ENCODE results near the gene MACROH2A2.
"Not testable (repeated sequence)": the region's sequence is repeated elsewhere in the genome, so short reads cannot be mapped to it uniquely, and the experiment has no call there.

The MACROH2A2 gene

DNA sequence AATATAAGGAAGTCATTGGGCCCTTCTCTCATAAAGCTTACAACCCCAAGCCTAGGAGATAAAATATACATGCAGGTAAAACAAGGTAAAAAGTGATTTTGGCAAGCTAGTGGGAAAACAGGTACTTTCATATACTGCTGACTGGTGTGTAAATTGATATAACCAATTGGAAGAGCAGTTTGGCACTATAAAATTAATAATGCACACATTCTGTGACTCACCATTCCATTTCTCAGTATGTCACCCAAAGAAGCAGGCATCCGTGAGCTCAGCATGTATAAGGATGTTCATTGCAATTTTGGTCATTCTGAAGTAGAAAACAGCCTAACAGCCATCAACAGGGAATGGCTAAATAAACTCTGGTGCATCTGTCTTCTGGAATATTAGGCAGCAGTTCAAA is 2.9 kb downstream of the MACROH2A2 start:
- peaks cover 9% of the 10 kb centered on the region for H3K4me1 Mint-ChIP-seq
- no peak for DNase-seq
- H3K27me3 Mint-ChIP-seq: peaks cover 50% of the 10 kb centered on the region
- no peaks in the 10 kb centered on the region for H3K9me3 Mint-ChIP-seq
- no peak overlapping the region for H3K27ac Mint-ChIP-seq
- H3K4me3 Mint-ChIP-seq: no peak overlapping the region
- ATAC-seq: no peak

DNA sequence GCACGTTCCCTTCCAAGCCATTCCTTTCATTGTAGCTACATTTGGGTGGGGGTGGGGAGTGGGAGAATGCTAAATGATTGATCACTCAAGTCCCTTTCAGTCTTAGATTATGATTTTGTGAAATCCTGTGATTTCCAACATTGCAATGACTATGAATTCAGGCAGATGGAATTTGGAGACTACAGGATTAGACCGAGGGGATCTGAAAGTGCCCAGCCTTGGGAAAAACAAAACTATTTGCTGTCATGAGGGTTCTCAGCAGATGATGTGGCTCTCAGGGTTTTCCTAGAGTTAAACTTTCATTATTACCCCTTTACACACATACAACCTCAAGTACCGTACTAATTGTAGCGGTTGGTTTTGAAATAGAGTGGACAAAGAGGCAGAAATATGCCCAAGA is 4.7 kb downstream of the MACROH2A2 start:
- no peak overlapping the region for H3K27ac Mint-ChIP-seq
- no peaks in the 10 kb centered on the region for H3K9me3 Mint-ChIP-seq
- DNase-seq: no peak
- ATAC-seq: no peak
- H3K27me3 Mint-ChIP-seq: peaks cover 32% of the 10 kb centered on the region
- H3K4me1 Mint-ChIP-seq: peaks cover 6% of the 10 kb centered on the region
- no peak overlapping the region for H3K4me3 Mint-ChIP-seq

DNA sequence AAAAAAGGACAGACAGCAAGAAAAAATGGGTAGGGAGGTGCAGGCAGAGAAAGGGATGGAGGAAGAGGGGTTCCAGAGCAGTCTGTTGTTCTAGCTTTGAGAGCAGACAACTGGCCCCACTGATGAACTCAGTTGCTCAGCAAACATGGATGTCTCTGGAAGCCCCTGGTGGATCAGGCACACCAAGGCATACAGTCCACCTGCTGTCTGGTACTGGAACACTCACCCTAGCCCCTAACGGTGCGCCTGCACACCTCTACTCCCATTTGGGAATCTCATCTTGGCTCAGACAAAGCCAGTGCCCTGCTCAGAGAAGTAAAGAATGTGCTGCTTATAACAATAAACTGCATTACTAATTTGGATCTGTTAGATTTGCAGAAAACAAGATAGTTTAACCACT is 7.7 kb downstream of the MACROH2A2 start:
- Mint-ChIP-seq H3K9me3 (no peaks in the 10 kb centered on the region), H3K27me3 (peaks cover 4% of the 10 kb centered on the region), H3K27ac (peak overlapping the region; percentile 86 to 88), H3K4me3 (no peak overlapping the region), H3K4me1 (no peaks in the 10 kb centered on the region)
- no peak for DNase-seq
- no peak for ATAC-seq

DNA sequence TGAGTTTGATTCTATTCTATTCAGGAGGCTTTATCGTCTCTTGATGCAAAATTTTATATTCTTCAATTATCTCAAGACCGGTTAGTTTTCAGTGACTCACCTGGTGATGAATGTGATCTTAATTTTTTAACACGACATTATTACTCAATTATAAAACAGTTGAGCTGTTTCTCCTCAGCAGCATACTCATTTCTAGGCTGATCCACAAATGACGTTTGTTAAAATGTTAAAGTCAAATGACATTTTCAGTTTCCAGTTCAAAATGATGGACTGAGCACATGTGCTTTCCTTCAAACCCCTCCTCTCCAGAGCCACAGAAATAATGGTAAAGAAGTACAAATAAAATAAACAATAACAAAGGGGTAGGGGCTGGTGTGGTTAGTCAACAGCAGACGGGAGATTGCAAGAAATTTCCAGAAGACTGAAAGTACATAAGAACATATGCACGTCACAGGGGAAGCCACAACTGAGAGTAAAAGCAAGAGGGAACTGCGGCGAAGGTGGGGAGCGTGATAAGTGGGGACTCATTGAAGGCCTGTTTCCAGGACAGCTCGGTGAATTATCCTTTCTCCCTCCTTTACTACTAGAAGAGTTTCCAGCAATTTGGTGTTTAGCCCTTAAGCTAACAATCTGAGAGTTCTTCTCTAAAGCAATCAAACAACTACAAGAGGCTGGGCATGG is 10.9 kb downstream of the MACROH2A2 start:
- Mint-ChIP-seq H3K4me1 (no peaks in the 10 kb centered on the region), H3K27me3 (no peaks in the 10 kb centered on the region), H3K27ac (no peak overlapping the region), H3K9me3 (no peaks in the 10 kb centered on the region), H3K4me3 (no peak overlapping the region)
- no peak for DNase-seq
- ATAC-seq: no peak

DNA sequence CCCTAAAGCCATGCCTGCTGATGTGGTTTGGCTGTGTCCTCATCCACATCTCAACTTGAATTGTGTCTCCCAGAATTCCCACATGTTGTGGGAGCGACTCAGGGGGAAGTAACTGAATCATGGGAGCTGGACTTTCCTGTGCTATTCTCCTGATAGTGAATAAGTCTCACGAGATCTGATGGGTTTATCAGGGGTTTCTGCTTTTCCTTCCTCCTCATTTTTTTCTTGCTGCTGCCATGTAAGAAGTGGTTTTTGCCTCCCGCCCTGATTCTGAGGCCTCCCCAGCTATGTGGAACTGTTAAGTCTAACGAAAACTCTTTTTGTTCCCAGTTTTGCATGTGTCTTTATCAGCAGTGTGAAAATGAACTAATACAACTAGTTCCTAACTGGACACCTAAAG is 11.8 kb downstream of the MACROH2A2 start:
- ATAC-seq: no peak
- Mint-ChIP-seq H3K27ac (peak overlapping the region in 1 of 2 donors; percentile 72), H3K4me3 (no peak overlapping the region), H3K9me3 (no peaks in the 10 kb centered on the region), H3K4me1 (no peaks in the 10 kb centered on the region), H3K27me3 (no peaks in the 10 kb centered on the region)
- no peak for DNase-seq

DNA sequence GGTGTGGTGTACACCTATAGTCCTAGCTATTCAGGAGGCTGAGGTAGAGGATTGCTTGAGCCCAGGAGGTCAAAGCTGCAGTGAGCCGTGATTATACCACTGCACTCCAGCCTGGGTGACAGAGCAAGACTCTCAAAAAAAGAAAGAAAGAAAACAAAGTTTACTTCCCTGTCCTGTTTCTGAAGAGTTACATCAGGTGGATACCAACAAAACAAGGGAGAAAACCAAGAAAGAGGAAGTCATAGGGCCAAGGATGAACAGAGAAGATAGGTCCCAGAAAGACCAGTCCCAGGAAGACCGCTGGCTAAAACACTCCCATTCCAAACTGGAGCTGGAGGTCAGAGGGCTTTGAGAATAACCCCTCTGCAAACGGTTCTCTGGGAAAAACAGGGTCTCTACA is 13.5 kb downstream of the MACROH2A2 start:
- H3K4me3 Mint-ChIP-seq: no peak overlapping the region
- H3K27me3 Mint-ChIP-seq: no peaks in the 10 kb centered on the region
- ATAC-seq: no peak

DNA sequence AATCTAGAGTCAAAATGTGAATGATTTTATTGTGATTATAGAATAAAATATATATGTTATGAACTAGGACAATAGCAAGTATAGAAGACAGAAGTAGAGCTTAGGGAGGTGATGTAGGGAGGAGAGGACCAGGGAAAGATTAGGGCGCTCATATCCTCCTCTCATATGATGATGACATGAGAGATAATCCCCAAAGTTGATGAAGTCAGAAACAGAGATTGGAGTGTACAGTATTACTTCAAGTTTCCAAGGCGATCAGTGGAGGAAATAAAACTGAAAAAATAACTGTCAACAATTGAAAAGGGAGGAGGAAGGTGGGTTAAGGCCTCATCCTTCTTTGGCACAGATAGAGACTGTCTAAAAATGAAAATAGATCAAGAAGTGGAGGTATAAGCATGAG is 14.9 kb downstream of the MACROH2A2 start:
- no peak overlapping the region for H3K4me3 Mint-ChIP-seq

More for the DNA sequence above, 13.5 kb downstream of the MACROH2A2 start:
- DNase-seq: no peak
- no peak overlapping the region for H3K27ac Mint-ChIP-seq
- H3K9me3 Mint-ChIP-seq: no peaks in the 10 kb centered on the region
- H3K4me1 Mint-ChIP-seq: no peaks in the 10 kb centered on the region

DNA sequence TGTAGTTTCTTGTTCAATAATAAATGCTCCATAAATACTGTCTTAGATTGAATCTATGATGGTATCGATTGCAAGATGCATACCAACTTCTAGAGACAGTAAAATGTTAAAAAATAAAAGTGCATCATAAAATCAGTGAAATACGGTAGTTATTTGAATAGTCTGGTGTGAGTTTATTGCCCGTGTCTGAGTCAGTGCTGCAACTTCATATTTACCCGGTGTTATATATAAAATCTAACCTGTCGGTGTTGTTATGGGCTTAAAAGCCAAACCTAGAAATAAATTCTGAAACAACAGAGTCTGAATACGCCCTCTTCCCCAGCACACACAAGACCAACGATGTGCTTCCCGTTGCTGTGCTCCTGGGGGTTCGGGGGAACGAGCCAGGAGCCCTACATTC is 16.3 kb downstream of the MACROH2A2 start:
- DNase-seq (no peak), ATAC-seq (no peak)
- Mint-ChIP-seq H3K4me3 (no peak overlapping the region), H3K27ac (no peak overlapping the region), H3K9me3 (no peaks in the 10 kb centered on the region), H3K27me3 (no peaks in the 10 kb centered on the region), H3K4me1 (no peaks in the 10 kb centered on the region)

More for the DNA sequence above, 14.9 kb downstream of the MACROH2A2 start:
- H3K9me3 Mint-ChIP-seq: no peaks in the 10 kb centered on the region
- H3K4me1 Mint-ChIP-seq: no peaks in the 10 kb centered on the region
- ATAC-seq (no peak), DNase-seq (no peak)
- no peaks in the 10 kb centered on the region for H3K27me3 Mint-ChIP-seq
- H3K27ac Mint-ChIP-seq: no peak overlapping the region

DNA sequence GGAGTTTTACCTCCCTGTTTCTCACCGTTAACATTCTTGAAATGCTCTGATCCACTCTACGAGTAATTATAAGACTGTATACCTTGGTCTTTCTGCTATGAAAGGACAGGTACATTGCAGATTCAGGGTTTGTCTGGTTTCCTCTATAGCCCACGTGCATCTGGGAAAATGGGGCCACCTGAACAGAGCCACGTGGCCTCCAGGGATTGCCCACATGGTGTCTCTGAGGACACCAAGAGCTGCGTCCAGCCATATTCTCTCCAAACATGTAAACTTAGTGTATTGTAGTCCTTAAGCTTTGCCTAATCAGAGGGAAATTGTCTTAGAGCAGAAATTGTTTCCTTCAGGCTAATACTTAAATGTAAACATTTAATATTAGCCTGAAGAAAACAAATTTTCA is 16.7 kb downstream of the MACROH2A2 start:
- DNase-seq (no peak), ATAC-seq (no peak)
- Mint-ChIP-seq H3K4me3 (no peak overlapping the region), H3K27me3 (no peaks in the 10 kb centered on the region), H3K27ac (peak overlapping the region in 1 of 2 donors; percentile 20), H3K9me3 (no peaks in the 10 kb centered on the region), H3K4me1 (no peaks in the 10 kb centered on the region)

DNA sequence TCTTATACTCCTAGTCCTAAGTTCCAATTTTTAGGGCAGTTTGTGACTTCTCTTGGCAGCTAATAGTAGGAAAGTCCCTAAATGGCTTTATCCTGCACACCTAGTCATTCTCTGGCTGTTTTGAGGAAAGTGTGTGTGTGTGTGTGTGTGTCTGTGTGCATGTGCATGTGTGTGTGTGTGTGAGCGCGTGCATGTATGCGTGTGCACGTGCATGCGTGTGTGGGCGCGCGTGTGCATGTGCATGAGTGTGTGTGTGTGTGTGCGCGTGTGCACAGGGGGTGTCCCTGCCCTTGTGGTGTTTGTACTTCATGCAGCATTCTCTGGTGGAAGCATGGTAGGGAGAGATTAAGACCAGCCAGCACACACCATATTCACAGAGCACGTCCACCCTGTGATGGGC is 18.2 kb downstream of the MACROH2A2 start:
- Mint-ChIP-seq H3K27me3 (no peaks in the 10 kb centered on the region), H3K9me3 (no peaks in the 10 kb centered on the region), H3K4me1 (no peaks in the 10 kb centered on the region), H3K27ac (no peak overlapping the region), H3K4me3 (no peak overlapping the region)
- DNase-seq (no peak), ATAC-seq (no peak)

DNA sequence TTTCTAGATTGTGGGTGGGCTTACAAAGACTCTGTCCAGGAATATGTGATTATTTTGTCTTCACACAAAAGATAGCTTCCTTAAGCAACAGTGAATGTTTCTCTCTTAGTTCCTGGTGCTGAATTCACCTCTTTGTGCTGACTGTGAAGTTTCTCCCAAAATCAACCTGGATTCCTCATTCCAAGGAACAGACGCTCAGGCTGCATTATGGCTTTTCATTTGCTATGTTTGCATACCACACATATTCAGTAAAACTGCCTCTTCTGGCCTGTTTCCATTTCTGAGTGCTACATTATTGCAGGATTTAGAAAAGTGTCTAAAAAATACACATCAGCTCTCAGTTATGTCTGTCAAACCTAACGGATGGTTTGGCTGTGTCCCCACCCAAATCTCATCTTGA is 21.5 kb downstream of the MACROH2A2 start:
- no peak for DNase-seq
- no peak for ATAC-seq
- no peak overlapping the region for H3K4me3 Mint-ChIP-seq
- no peaks in the 10 kb centered on the region for H3K4me1 Mint-ChIP-seq
- no peaks in the 10 kb centered on the region for H3K27me3 Mint-ChIP-seq
- no peak overlapping the region for H3K27ac Mint-ChIP-seq
- H3K9me3 Mint-ChIP-seq: no peaks in the 10 kb centered on the region

DNA sequence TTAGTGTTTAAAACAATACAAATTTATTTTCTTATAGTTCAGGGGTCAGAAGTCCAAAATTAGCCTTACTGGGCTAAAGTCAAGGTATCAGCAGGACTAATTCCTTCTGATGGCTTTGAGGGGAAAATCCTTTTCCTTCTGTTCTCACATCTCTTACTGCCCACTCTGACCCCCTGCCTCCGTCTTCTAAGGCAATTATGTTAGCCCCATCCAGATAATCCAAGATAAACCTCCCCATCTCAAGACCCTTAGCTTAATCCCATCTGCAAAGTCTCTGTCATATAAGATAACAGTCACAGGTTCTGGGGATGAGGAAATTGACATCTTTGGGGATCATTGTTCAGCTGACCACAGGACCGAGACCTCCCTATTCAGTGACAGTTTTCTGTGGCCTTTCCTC is 22.3 kb downstream of the MACROH2A2 start:
- Mint-ChIP-seq H3K9me3 (no peaks in the 10 kb centered on the region), H3K4me1 (no peaks in the 10 kb centered on the region), H3K27ac (peak overlapping the region in 1 of 2 donors; percentile 19), H3K27me3 (no peaks in the 10 kb centered on the region), H3K4me3 (no peak overlapping the region)
- no peak for ATAC-seq
- no peak for DNase-seq

DNA sequence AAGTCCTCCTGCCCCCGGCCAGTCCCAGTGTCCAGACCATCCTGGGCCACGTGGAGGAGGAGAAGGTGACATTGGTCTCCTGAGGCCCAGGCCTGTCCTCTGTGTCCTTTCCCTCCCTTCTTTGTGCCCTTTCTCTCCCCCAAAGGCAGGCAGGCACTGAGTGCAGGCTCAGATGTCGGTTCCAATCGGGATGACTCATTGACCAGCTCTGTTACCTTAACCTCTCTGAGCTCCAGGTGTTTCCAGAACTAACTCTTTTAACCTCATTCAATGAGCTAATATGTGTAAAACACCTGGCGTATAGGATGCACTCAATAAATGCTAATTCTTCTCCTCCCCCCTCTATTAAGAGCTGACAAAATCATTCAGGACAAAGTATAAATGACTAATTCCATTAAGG is 25.7 kb downstream of the MACROH2A2 start:
- no peaks in the 10 kb centered on the region for H3K9me3 Mint-ChIP-seq
- DNase-seq (no peak), ATAC-seq (no peak)
- H3K27me3 Mint-ChIP-seq: no peaks in the 10 kb centered on the region
- H3K4me1 Mint-ChIP-seq: no peaks in the 10 kb centered on the region
- H3K4me3 Mint-ChIP-seq: no peak overlapping the region
- H3K27ac Mint-ChIP-seq: no peak overlapping the region

DNA sequence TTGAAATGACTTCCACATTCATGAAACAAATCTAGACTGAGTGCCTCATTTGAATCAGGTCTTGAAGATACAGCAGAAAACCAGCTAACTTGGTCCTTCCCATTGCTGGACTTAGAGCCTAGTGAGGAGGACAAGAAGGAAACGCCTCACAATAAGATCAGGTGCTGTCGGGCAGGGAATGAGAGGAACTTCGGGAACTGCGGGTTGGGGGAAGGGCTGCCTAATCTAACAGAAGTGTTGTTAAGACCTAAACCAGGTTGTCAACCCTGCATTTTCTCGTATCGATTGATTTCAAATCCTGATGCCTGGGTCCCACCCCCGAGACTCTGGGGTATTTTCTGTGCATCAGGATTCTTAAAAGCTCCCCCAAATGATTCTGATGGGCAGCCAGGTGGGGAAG is 26.3 kb downstream of the MACROH2A2 start:
- Mint-ChIP-seq H3K27me3 (no peaks in the 10 kb centered on the region), H3K4me1 (no peaks in the 10 kb centered on the region), H3K9me3 (no peaks in the 10 kb centered on the region), H3K27ac (no peak overlapping the region), H3K4me3 (no peak overlapping the region)
- ATAC-seq: no peak
- DNase-seq: no peak

DNA sequence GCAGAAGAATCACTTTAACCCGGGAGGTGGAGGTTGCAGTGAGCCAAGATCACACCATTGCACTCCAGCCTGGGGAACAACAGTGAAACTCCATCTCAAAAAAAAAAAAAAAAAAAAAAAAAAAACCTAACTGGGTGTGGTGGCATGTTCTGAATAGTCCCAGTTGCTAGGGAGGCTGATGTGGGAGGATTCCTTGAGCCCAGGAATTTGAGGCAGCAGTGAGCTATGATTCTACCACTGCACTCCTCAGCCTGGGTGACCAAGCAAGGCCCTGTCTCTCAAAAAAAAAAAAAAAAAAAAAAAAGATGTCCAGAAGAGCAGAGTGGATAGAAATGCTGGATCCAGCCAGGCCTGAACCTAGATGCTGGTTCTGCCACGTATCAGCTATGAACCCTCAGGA is 28.1 kb downstream of the MACROH2A2 start:
- not testable (repeated sequence) for H3K9me3 Mint-ChIP-seq, DNase-seq, ATAC-seq, H3K4me1 Mint-ChIP-seq, H3K4me3 Mint-ChIP-seq, H3K27me3 Mint-ChIP-seq
- H3K27ac Mint-ChIP-seq: peak overlapping the region in 1 of 2 donors; percentile 2

DNA sequence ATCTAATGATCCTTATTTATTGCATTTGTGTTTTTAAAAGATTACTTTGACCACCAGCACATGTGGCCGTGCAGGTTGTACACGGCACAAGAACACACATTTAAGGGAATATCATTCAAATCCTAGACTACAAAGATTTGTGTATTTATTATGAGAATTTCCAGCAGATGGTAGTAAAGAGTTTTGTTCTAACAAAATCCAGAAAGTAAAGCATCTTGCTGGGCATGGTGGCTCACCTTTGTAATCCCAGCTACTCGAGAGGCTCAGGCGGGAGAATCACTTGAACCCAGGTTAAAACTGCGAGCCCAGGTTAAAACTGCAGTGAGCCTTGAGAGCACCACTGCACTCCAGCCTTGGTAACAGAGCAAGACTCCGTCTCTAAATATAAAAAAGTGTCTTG is 31.5 kb downstream of the MACROH2A2 start:
- DNase-seq (no peak), ATAC-seq (no peak)
- Mint-ChIP-seq H3K27me3 (no peaks in the 10 kb centered on the region), H3K4me1 (no peaks in the 10 kb centered on the region), H3K4me3 (no peak overlapping the region), H3K27ac (no peak overlapping the region), H3K9me3 (no peaks in the 10 kb centered on the region)

DNA sequence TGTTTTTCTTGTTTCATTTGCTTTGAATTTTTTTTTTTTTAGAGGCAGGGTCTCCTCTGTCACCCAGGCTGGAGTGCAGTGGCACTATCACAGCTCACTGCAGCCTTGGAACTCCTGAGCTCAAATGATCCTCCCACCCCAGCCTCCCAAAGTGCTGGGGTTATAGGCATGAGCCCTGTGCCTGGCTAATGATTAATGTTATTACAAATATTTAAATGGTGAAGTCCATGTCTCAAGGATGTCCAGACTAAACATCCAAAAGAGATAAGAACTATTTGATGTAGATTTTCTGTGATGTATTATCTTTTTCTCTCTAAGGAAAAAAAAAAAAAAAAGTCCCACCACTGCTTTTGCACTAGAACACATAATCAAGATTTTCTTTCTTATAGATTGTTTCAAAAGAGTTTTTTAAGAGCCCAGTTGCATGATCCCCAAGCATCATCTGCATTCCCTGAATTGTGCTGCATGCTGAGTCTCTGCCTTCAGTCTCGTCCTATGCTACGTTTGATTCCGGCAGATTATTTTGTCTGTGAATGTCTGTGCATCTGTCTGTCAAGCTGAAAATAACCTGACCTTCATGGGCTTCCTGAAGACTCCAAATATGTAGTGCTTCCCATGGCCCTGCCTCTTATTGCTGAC is 33.4 kb downstream of the MACROH2A2 start:
- Mint-ChIP-seq H3K4me1 (no peaks in the 10 kb centered on the region), H3K27me3 (no peaks in the 10 kb centered on the region), H3K9me3 (no peaks in the 10 kb centered on the region), H3K27ac (peak overlapping the region in 1 of 2 donors; percentile 55), H3K4me3 (no peak overlapping the region)
- ATAC-seq: no peak
- no peak for DNase-seq
